Activated gamma-delta T cell (primary cell): ENCODE measurements around the gene RPP25.

Source experiments
- DNase-seq: peaks from one replicate; lab custom pipeline; 2025; lab: John Stamatoyannopoulos, UW
- total RNA-seq, 2 donors: gene quantifications; one replicate each; lab custom pipeline; 2026; lab: John Stamatoyannopoulos, UW

Gene RPP25, protein sequence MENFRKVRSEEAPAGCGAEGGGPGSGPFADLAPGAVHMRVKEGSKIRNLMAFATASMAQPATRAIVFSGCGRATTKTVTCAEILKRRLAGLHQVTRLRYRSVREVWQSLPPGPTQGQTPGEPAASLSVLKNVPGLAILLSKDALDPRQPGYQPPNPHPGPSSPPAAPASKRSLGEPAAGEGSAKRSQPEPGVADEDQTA
- total RNA-seq, result 3.1 to 3.3 reads per million in 2 donors

GRCh38 chr15:74956648-74957475, at the start of gene RPP25:
RPP25 (minus strand) TSS chr15:74956772; CDS start chr15:74956583, 189 bp downstream.
- DNase-seq, result peak; percentile 43

- no peak for DNase-seq
Measured at GRCh38 chr15:75002398-75002797, 45.8 kb upstream of the RPP25 start.

DNA sequence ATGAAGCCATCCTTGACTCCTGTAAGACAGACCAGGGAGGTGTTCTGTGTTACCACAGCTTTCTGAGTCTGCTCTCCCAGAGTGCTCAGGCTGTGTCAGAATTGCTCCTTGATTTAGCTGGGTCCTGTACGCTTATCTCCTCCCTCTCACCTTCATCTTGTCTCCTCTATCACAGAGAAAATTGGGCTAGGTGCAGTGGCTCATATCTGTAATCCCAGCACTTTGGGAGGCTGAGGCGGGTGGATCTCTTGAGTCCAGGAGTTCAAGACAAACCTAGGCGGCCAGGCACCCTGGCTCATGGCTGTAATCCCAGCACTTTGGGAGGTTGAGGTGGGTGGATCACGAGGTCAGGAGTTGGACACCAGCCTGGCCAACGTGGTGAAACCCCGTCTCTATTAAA, 44.7 kb upstream of the RPP25 start:
- no peak for DNase-seq

DNA sequence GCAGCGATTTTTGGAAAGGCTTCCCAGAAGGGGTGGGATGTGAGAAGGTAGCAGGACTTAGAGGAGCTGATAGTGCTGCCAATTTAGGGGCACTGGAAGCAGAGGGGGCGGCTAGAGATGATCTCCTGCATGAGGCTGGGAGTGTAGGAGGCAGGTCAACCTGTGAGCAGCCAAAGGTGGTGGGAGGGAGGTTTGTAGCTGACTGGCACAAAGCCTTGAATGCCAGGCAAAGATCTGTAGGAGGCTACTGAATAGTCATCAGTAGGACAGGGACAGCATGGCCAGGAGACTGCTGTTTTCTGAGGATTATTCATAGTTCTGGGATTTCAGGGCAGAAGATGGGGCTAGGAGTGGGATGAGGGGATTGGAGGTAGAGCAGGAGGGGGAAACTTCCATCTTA, 41.0 kb upstream of the RPP25 start:
- no peak for DNase-seq

- no peak for DNase-seq
Measured at GRCh38 chr15:74997141-74997540, 40.6 kb upstream of the RPP25 start.

GRCh38 chr15:74995779-74996765, 39.5 kb upstream of the RPP25 start:
- DNase-seq, result no peak

GRCh38 chr15:74995182-74995778, 38.7 kb upstream of the RPP25 start, which contains the start of gene SCAMP5:
SCAMP5 (plus strand) TSS chr15:74995563; CDS start chr15:75011840, 16,277 bp downstream.
- DNase-seq, result peak; percentile 67

DNA sequence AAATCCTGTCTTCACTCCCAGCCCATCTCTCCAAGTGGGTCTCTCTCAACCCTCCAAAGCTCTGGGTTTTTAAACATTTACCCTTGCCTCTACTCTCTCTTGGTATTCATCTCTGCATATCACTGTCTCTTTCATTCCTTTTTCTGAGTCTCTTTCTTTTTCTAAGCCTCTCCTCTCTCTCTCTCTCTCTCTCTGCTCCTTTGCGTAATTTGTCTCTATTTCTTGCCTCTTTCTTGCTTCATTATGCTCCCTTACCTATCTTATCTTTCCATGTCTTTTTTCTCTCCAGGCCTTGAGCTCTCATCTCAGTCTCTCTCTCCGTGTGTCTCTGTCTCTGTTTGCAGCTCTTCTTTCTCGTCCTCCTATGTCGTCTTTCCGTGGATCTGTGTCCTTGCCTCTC, 38.1 kb upstream of the RPP25 start:
- DNase-seq, result no peak

DNA sequence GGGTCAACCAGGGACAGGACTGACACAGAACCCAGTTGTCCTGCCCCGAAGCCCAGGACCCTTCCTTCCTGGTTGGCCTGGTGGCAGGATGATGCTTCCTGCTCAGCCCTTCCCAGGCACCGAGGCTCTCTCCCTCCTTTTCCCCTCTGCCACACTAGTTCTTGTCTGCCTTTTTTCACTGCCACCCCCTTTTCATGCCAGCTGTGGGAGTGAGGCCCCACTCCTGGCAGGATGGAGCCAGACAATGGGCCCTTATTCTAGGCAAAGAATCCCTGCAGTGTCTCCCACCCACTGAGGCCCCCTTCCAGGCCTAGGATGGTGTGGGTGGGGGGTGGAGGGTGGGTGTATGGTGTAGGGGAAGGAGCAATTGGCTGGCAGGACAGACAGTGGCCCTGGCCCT, 37.7 kb upstream of the RPP25 start:
- no peak for DNase-seq

DNA sequence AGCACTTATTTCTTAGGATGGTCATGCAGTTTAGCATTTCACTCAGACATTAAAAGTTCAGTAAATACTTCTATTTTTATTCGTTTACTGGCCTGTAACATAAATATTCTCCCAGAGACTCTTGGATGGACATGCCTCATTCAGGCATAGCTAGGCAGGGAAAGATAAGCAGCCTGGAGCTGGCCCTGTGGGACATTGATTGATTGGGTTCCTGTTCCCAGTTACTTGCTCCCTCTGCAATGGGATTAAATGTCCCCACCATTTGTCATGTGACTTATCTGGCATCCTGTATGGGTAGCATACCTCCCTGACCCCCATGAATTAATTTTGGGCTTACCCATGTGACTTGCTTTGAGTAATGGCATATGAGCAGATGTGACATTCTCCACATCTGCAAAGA, 36.0 kb upstream of the RPP25 start:
- no peak for DNase-seq

DNA sequence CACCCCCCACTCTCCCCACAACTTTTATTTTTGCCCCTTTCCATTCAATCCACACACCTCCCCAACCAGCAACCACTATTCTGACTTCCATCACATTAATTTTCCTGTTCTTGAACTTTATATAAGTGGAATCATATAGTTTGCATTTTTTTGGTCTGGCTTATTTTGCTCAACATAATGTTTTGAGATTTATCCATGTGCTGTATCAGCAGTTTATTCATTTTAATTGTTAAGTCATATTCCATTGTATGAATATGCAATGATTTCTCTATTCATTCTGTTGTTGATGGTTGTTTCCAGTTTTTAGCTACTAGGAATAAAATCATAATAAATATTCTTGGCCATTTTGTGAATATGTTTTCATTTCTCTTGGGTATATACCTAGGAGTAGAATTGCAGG, 33.0 kb upstream of the RPP25 start:
- no peak for DNase-seq

DNA sequence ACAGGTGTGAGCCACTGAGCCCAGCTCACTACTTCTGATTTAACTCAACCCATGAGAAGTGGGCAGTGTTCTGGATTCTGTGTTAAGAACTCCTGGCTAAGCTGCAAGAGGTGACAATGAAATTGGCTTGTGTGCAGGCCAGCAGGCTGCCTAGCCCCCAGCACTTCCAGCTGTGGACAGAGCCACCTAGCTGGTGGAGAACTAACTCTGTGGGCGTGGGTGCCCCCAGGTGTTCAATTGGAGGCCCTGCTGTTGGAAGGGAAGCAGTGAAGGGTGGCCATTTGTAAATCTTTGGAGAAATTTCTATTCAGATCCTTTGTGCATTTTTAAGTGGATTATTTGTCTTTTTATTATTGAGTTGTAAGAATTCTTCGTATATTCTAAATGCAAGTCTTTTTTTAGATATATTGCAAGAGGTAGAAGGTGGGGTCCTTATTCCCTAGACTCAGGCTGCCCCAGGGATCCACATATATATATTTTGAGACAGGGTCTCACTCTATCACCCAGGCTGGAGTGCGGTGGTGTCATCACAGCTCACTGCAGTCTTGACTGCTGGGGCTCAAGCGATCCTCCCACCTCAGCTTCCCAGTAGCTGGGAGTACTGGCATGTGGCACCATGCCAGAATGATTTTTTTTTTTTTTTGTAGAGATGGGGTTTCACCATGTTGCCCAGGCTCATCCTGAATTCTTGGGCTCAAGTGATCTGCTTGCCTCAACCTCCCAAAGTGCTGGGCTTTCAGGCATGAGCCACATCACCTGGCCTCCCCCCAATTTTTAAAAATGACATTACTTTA, 31.6 kb upstream of the RPP25 start:
- DNase-seq, result no peak

DNA sequence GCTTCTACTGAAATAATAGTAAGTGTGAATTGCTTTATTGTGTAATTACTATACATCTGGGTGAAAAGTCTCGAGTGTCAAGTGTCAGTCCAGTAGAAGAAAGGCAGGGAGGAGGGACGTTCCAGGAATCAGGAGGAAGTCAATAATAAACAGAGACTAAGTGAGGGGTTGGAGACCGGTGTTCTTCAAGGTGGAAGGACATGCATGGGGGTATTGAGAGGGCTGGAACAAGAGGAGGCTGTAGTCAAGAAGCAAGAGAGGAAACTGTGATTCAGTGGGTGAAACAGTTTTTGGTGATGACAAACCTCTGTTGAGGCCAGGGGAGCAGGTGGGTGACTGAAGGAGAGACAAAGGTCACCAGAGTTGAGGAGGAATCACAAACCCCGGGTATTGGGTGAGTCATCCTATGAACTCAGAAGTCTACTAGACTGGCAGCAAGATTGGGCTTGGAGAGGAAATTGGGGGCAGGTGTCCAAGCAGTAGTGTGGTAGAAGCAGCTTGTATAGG, 27.2 kb upstream of the RPP25 start:
- no peak for DNase-seq

- DNase-seq, result no peak
Measured at GRCh38 chr15:74982183-74982582, 25.6 kb upstream of the RPP25 start.

DNA sequence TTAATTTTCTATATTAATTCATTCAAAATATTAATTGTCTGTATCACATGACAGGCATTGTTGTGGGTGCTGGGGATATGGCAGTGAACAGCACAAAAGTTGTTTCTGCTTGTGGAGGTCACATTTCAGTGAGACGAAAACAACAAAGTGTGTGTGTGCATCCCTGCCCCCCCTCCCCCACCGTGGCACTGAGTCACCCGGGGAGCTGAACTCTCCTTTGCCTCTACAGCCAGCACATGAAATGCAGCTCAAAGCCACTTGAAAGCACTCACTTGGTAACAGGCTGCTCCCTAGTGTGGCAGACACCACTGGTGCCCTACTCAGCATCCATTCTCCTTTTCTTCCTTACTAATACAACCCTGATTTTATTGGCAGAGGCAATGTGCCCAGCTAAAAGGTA, 21.9 kb upstream of the RPP25 start:
- DNase-seq, result no peak

DNA sequence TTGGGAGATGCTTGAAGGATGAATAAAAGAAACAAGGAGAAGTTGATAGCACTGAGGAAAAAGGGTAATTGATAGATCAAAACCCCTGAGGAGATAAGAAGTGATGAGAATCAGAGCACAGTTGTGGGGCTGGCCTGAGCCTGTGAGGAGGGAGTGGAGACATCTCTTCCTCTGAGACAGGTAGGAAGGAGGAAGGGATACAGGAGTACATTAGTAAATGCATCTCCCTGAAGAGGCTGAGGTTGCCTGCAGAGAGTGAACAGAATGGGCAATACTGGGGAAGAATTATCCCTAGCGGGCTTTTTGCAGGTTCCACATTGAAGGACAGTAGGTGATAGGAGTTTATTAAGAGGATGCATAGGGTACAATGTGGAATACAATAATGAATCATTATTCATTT, 21.5 kb upstream of the RPP25 start:
- DNase-seq, result no peak

DNA sequence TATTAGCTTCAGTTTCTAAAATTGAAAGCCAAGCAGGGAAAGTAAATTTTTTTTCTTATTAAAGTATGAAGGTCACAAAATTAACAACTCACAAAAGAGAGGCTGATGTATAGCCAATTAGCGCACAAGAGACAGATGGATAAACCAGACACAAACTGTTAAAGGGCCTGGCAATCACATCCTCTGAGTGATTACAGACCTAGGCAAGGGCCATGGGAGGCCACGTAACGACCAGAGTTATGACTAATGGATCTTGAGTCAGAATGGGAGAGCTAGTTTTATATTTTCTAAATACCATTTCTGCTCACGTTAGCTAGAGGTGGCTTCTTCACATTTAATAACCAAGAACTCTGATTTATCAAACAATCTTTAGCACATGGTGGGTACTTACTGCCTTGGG, 21.0 kb upstream of the RPP25 start:
- no peak for DNase-seq

GRCh38 chr15:74976159-74976558, 19.6 kb upstream of the RPP25 start:
- no peak for DNase-seq

DNA sequence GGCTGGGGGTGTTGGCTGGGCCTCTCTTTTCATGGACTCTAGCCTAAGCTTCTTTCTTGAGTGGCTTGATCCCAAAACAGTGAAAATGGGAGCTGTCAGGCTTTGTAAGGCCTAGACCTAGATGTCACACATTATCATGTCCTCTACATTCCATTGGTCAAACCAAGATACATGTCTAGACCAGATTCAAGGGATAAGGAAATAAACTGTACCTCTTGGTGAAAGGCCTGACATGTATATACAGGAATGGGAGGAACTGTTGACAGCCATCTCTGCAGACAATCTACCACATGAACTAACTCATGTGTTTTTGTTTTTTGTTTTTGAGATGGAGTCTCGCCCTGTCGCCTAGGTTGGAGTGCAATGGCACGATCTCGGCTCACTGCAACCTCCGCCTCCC, 11.1 kb upstream of the RPP25 start:
- DNase-seq, result no peak

DNA sequence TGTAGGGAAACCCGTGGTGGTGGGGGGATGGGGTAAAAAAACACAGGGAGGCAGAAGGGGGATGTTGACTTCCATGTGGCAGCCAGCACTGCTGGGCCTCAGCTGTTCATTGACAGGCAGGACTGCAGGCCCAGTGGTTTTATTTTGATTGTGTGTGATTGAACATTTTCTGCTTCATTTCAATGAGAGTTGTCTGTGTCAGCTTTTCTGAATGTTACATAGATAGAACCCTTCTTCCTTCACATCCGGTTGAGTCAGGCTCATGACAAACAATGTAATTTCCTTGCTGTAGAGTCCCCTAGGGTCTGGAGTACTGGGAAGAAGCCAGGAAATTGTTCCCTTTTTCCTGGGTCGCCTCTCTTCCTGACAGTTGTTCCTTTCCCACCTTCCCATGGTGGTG, 8.2 kb upstream of the RPP25 start:
- DNase-seq, result no peak

DNA sequence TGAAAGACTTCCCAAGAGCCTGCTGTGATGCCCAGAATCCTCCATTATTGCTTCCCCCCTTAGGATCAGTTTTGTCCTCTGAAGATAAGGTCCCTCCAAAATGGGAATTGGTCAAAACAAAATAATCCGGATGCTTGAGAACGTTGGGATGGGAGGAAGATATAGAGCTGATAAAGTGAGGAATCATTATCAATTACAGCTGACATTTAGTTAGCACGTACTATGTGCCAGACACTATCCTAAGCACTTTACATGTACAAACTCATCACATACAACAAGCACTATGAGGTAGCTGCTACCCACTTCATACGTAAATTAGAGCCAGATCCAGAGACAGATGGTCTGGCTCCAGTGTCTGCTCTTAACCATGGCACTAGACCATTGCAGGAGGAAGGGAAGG, 6.6 kb upstream of the RPP25 start:
- DNase-seq, result no peak
